GM18499 (cell line): Measurements from ENCODE around the gene TNFRSF1A.
"Not testable (repeated sequence)": the region's sequence is repeated elsewhere in the genome, so short reads cannot be mapped to it uniquely, and the experiment has no call there.

ENCODE experiments used
- ATAC-seq: cut with Tn5 transposase; IDR thresholded peaks from one replicate; pipeline ENCODE4 v1.9.1; 2021; ENCODE audit warnings: moderate number of reproducible peaks; ENCODE audit not compliant: insufficient read depth, unreplicated experiment

TNFRSF1A gene

DNA sequence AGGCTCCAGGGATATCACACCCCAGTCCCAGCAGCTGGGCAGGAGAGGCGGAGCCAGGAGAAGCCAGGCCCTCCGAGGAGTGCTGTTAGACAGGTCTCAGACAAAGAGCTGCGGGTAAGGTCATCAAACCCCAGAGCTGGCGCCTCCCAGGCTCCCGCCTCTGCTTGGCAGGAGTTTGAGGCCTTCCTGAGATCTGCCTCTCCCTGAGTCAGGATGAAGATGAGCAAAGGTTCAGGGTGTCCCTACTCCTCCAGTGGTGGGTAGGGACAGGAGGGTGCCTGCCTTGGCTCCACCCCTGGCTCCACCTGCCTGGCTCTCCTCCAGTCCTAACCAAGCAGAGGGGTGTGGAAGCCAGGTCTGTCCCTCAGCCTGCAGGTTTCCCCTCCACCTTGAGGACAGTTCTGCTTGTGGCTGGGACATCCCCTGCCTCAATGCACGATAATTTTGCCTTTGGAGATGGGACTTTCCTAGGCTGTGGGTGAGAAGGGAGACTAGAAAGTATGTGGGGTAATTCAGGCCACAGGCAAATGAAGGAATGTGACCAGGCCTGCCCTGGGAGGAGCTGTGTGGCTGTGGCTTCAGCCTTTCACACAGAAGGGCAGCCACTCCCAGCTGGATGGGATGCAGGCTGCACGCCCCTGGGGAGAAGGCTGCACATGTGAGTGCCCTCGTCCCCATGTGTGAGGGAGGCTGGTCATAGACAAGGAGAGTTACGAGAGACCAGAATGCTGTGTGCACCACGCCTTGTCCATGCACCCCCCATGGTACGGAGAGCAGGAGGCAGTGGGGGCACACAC lies 29.1 kb downstream of the TNFRSF1A start:
- ATAC-seq, result no peak

DNA sequence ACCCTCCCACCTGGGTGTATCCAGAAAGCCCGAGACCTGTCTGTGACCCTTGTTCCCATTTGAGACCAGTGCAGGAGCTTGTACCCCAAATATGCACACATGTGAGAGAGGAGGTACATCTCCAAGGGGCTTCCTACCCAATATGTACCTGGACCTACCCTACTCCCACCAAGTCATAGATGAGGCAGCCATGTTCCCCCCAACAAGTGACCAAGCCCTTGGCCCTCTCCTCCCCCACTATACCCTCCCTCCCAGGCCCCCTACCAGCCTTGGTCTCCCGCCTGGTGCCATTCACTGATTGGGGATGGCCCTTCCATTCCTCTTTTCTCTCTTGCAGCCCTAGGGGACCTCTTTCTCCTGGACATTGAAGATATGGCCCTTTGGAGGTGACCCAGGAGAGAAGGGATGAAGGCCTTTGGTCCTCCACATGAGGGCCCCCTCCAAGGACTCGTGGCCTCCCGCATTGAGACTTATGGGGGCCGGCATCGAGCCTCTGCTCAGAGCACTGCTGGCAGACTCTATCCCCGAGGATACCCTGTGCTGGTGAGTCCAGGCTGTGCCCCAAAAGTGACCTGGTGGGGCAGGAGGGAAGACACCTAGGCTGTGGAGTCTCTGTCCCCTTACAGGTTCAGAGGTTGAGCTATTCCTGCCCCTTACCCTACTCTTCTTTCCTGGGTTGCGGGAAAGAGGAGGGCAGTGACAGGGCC lies 29.9 kb downstream of the TNFRSF1A start:
- no peak for ATAC-seq

DNA sequence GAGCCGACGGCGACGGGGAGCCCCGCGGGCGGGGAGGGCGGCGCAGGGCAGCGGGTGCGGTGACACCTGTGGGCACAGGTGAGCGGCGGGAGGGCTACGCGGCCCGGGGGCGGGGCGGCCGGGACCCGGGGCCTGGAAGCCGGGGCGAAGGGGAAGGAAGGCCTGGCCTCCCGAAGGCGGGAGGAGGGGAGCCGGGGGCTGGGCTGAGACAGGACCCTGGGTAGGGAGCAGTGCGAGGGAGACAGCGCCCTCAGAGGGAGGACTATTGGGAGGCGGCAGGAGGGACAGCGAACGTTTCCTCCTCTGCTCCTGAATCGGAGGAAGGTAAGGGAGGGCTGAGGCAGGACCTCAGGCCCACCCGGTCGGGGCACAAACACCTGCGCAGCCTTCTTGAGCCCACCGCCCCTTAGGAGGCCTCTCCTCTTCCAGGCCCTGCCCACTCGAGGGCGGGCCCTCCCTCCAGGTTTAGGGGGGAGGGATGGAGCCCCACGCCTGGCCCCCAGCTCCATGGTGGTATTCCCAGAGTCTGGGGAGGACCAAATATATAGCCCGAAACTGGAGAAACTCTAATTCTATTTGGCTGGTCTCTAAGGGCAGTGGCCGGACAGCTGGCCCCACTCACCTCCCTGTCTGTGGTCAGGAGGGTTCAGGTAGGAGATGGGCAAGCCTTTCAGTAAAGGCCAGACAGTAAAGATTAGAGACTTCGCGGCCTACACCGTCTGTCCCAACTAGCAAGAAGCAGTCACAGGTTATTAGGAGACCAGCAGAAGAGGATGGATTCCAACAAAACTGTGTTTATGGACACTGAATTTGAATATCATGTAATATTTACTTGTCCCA lies 30.9 kb downstream of the TNFRSF1A start:
- no peak for ATAC-seq

DNA sequence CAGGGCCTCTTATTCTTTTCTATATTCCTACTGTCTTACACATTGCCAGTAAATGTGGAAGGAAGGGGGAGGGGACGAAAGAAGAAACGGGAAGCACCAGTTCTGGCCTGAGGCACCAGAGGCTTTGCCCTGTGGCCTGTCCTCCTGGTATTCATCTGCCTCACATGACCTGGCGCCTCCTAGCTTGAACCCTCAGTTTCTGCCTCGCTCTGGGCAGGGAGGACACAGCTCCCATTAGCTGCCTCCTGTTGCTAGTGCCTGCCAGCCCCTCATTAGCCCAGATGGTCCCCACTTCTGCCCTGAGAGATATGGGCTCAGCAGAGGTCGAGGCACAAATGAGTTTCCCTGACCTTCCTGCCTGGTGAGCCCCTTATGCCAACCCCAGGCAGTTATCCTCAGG lies 34.3 kb downstream of the TNFRSF1A start:
- no peak for ATAC-seq

DNA sequence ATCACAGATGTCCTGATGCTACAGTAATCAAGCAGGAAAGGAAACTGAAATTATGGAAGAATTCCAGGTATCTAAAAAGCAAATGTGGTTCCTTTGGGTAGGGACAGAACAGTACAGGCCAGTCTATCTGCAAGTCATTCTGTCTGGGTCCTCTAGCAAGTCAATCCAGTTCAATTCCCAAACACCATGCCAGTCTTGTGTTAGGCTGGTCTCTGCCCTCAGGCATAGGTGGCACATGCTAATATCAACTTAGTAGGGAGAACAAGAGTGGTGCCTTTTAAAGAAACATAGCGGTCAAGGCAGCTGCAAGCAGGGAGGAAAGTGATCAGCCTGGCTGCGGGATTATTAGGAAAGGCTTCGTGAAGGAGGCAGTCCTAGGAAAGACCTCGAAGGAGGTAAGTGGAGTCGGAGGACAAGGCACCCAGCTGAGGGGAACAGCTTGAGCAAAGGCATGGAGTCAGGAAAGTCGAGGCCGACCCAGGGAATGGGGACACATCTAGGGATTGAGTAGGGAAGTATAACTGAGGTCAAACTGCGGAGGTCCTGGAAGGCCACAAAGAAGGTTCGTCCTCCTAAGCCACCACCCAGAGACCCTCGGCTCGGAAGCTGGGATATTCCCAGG lies 35.2 kb downstream of the TNFRSF1A start:
- no peak for ATAC-seq

DNA sequence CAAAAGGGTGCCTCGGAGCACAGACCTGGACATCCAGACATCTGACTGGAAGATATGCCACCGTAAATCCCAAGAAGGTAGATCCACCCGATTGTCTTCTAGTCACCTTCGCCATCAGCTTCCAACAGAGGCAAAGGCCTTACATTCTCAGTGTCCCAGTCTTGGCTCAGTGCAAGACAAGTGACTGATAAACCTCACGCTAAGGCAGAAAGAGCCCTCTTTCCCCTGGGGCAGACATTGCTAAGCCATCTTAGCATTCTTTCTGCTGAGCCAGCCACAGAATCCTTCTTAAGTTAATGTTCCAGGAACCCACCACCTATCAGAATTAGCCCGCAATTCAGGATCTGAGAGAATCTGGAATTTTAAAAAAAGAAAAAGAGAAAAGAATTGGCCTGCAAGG lies 35.7 kb downstream of the TNFRSF1A start:
- no peak for ATAC-seq

DNA sequence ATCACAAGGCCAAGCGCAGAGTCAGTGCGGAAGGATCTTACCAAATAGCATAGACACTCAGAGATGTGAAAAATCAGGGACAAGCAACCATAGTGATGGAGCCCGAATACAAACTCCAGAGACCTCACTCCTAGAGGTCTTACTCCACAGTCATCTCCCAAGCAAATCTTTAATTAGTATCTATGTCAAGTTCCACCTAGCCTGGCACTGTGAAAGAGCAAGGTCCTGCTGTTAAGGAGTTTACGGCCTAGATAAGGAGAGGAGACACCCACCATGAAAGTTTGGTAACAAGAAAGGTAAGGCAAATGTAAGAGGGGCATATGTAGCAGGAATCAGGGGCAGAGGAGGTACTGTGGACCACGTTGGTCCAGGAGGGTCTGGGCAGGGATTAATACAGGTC lies 38.8 kb downstream of the TNFRSF1A start:
- ATAC-seq, result no peak

DNA sequence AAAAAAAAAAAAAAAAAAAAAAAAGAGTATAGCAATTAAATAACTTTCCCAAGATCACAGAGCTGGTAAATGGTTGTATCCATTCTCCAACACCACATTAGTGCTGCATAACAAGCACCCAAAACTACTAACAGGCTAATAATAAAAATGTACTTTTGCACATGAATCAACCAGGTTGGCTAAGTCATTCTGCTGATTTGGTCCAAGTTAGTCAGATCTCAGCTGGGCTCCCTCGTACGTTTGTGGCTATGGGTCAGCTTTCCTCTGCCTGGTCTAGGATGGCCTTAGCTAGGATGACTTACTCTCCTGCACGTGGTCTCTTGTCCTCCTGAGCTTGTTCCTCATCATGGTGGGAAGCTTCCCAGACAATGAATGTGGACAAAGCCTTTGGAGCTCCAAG lies 39.3 kb downstream of the TNFRSF1A start:
- ATAC-seq, result no peak

DNA sequence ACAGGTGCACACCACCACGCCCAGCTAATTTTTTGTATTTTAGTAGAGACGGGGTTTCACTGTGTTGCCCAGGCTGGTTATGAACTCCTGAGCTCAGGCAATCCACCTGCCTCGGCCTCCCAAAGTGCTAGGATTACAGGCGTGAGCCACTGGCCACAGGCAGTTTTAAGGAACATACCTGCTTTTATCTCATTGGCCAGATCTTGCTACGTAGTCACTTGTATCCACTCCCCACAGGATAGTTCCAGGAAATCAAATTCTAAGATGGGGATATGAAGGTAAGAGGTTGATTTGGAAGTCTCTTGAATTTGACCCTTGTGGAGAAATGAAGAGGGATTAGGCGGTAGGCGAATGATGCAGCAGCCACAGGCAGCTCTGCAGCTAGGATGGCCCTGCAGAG lies 40.2 kb downstream of the TNFRSF1A start:
- ATAC-seq, result no peak

DNA sequence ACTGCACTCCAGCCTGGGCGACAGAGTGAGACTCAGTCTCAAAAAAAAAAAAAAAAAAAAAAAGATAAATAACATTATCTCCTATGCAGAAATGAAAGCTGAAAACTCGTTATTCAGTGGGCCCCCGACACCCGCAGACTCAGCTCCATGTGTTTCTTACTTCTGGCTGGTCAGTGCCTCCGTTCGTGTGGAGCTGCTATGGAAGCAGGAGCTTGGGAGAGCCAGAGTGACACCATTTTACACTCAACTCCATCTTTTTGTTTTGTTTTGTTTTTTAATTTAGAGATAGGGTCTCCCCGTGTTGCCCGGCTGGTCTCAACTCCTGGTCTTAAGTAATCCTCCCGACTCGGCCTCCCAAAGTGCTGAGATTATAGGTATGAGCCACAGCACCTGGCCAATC lies 44.7 kb downstream of the TNFRSF1A start:
- no peak for ATAC-seq

DNA sequence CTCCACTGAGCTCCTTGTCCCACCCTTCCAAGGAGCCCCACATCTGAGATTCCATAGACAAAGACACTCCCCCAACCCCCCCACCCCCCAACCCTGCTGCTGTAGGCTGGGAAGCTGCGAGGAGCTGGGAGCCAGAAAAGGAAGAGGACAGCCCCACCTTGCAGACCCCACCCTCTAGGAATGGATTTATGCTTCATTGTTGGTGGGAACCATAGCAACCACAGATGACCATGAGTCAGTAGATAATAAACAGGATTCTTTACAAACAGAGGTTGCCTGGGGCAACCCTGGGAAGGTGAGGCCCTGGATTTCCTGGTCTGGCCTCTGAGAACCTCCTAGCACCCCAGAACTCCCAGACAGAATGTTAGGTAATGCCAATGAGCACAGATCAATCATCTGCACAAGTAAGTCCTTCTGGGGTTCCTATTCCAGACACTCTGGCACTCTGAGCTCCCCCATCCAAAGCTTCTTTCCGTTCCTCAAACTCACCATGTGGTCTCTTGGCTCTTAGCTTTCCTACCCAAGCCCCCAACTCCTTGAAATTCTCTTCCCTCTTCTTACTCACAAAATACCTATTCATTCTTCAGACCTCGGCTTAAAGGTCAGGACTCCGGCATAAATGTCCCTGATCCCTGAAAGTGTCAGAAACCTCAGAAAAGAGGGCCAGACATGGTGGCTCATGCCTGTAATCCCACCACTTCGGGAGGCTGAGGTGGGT lies 46.6 kb downstream of the TNFRSF1A start:
- no peak for ATAC-seq

DNA sequence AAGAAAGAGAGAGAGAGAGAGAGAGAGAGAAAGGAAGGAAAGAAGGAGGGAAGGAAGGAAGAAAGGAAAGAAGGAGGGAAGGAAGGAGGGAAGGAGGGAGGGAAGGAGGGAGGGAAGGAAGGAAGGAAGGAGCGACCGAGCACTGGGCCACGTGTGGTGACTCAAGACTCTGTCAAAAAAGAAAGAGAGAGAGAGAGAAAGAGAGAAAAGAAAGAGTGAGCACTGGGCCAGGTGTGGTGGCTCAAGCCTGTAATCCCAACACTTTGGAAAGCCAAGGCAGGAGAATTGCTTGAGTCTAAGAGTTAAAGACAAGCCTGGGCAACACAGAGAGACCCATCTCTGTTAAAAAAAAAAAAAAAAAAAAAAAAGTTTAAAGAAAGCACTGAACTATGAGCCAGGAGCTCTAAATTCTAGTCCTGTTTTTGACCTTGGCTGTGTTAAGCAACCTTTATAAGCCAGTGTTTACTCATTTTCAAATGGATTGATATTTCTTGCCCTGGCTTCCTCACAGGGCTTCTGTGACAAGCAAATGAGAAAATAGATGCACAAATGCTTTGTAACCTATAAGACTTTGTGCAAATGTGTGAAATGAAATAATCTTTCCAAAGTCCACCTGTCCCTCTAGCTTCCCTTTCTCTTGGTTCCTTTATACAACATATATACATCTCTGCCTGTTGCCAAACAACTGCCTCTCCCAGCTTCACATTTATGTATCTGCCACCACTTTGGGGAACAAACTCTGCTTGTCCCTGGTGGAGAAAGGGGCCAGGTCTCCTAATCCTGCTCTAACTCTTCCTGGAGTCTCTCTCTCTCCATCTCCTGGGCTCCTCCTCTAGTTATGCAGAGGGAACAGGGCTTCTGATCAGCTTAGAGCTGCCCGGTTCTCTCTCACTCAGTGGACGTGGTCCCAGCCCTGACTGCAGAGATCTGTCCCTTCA lies 47.5 kb downstream of the TNFRSF1A start:
- ATAC-seq, result no peak

DNA sequence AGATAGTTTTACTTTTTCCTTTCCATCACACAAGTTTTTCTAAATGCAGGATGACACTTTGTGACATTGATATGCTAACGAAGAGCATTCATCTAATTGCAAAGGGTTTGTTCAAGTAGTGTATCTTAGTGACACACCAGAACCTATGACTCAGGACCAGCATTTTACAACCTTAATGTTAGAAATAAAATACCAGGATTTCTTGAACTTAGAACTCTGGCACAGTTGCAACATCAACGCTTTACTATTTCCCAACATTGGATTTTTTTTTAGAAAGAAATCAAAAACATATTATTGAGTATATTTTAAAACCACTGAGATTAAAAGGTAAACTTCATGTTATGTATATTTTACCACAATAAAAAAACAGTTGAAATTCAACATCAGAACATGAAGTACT lies 49.3 kb downstream of the TNFRSF1A start:
- ATAC-seq, result no peak

DNA sequence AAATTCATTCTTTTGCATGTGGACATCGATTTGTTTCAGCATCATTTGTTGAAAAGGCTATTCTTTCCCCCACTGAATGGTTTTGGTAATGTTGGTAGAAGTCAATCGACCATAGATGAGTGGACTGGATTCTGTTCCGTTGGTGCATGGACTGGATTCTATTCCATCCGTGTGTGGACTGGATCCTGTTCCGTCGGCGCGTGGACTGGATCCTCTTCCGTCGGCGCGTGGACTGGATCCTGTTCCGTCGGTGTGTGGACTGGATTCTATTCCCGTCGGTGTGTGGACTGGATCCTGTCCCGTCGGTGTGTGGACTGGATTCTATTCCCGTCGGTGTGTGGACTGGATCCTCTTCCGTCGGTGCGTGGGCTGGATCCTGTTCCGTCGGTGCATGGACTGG lies 52.0 kb downstream of the TNFRSF1A start:
- ATAC-seq, result not testable (repeated sequence)

DNA sequence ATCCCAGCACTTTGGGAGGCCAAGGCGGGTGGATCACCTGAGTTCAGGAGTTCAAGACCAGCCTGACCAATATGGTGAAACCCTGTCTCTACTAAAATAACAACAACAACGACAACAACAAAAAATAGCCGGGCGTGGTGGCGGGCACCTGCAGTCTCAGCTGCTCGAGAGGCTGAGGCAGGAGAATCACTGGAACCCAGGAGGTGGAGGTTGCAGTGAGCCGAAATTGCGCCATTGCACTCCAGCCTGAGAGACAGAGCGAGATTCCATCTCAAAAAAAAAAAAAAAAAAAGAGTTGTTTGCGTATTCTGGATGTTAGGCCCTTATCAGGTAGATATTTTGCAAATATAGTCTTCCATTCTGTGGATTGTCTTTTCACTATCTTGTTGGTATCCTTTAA lies 52.8 kb downstream of the TNFRSF1A start:
- ATAC-seq, result not testable (repeated sequence)

DNA sequence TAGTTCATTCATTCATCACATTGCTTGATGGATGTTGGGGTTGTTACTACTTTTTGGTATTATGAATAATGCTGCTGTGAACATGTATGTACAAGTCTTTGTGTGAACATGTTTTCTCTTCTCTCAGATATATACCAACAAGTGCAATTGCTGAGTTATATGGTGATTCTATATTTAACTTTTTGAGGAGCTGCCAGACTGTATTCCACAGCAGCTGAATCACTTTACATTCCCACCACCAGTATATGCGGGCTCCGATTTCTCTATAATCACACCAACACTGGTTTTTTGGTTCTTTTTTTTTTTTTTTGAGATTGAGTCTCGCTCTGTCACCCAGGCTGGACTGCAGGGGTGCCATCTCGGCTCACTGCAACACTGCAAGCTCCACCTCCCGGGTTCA lies 53.6 kb downstream of the TNFRSF1A start:
- ATAC-seq, result no peak

DNA sequence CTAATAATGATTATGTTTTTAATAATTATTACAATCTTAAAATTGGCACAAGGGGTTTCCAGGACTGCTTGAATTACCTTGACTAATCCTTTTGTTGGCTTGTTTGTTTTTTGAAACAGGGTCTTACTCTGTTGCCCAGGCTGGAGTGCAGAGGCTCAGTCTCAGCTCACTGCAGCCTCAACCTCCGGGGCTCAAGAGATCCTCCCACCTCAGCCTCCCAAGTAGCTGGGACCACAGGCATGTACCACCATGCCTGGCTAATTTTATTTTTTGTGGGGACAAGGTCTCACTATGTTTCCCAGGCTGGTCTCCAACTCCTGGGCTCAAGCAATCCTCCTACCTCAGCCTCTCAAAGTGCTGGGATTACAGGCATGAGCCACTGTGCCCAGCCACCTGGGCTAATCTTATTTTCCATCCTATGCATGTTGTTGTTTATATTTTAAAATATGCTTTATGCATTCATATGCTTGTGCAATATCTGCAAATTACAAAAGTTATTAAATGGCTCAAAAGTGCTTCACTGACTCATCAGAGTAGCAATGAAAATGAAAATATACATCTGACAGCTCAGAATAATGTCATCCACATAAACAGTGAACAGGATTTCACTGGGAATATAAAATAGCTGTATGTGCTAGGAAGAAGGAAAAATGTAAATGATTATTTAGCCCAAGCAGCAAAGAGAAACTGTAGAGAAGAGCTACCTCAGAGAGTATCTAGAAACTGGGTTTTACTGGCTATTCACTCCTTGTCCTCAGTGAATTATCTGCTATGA lies 56.2 kb downstream of the TNFRSF1A start:
- ATAC-seq, result no peak

DNA sequence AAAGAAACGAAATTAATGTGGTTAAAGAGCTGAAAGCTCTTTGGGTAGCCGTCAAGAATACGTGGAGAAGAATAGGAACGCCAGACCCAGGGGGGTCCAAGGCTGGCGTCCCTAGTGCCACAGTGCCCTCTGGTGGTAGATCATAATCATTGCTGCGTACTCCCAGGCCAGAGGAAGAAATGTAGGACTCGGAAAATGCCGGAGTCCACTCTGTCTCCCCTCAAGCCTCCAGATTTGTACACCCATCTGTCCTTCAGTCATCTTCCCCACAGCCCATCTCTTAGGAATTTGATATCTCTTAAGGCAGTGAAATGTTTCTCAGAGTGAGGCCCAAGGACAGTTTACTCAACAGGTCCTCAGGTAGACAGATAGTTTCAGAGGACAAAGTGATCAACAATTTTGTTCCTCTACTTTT lies 56.8 kb downstream of the TNFRSF1A start:
- no peak for ATAC-seq
